Keratinocyte (primary cell): ENCODE results near the gene PYGM. TPM values are rescaled to one million over a fixed set of nuclear protein-coding genes. Genes with fewer than 3 reads are reported as not detected.

Source experiments
- DNase-seq: peaks from one replicate; pipeline ENCODE4 v3.0.0-alpha.2; 2011; ENCODE audit warnings: low read depth, missing footprints, low spot score
- FAIRE-seq: peaks from 2 replicates; lab custom pipeline; 2011; peaks lifted over from hg19 to GRCh38; lab: Jason Lieb, UNC
- H2AFZ ChIP-seq: 2 replicates; pipeline ENCODE4 v1.6.0; 2012; ENCODE audit warnings: low read length, control low read depth, inconsistent platforms; ENCODE audit not compliant: control insufficient read depth
- H3K27ac ChIP-seq: 2 replicates; pipeline ENCODE4 v1.5.1; 2011; ENCODE audit warnings: low read length; ENCODE audit not compliant: control insufficient read depth, insufficient read depth
- H3K27me3 ChIP-seq: 3 replicates; pipeline ENCODE4 v1.6.0; 2011; ENCODE audit warnings: low read length; ENCODE audit not compliant: control insufficient read depth, insufficient read depth; ENCODE audit errors: extremely low read depth
- H3K36me3 ChIP-seq, 2 experiments: 2 replicates in 1 of 2; 3 replicates in 1 of 2; pipeline ENCODE4 v1.5.1; 2011; ENCODE audit warnings: low read length in 2 of 2, mild to moderate bottlenecking in 1 of 2; ENCODE audit not compliant: control insufficient read depth in 2 of 2, insufficient read depth in 2 of 2; ENCODE audit errors: extremely low read depth in 1 of 2
- H3K4me1 ChIP-seq: 3 replicates; pipeline ENCODE4 v1.5.1; 2011; ENCODE audit warnings: low read length; ENCODE audit not compliant: control insufficient read depth, insufficient read depth; ENCODE audit errors: extremely low read depth
- H3K4me2 ChIP-seq: 3 replicates; pipeline ENCODE4 v1.6.0; 2011; ENCODE audit warnings: low read depth, low read length; ENCODE audit not compliant: control insufficient read depth, insufficient read depth; ENCODE audit errors: extremely low read depth
- H3K4me3 ChIP-seq, 3 experiments: fragments of 200-600 bp in 1 of 3; sonication (generic) in 1 of 3; 2 replicates in 2 of 3; 3 replicates in 1 of 3; pipeline ENCODE4 v1.5.1; 2011 to 2016; ENCODE audit warnings: low read length in 3 of 3, mild to moderate bottlenecking in 3 of 3, control low read depth in 2 of 3, inconsistent platforms in 1 of 3, low read depth in 1 of 3, mixed read lengths in 1 of 3, mixed run types in 1 of 3, moderate library complexity in 1 of 3; ENCODE audit not compliant: control insufficient read depth in 2 of 3, insufficient read depth in 2 of 3; ENCODE audit errors: extremely low read depth in 1 of 3
- H3K79me2 ChIP-seq: 2 replicates; pipeline ENCODE4 v1.6.0; 2012; ENCODE audit warnings: low read length; ENCODE audit not compliant: control insufficient read depth, insufficient read depth
- H3K9ac ChIP-seq: 3 replicates; pipeline ENCODE4 v1.6.0; 2011; ENCODE audit warnings: low read length; ENCODE audit not compliant: control insufficient read depth, insufficient read depth; ENCODE audit errors: extremely low read depth
- H3K9me1 ChIP-seq: 3 replicates; pipeline ENCODE4 v1.6.0; 2011; ENCODE audit warnings: low read length; ENCODE audit not compliant: control insufficient read depth, insufficient read depth; ENCODE audit errors: extremely low read depth
- H3K9me3 ChIP-seq: 2 replicates; pipeline ENCODE4 v1.5.1; 2012; ENCODE audit warnings: low read depth, low read length; ENCODE audit not compliant: control insufficient read depth
- H4K20me1 ChIP-seq: 3 replicates; pipeline ENCODE4 v1.6.0; 2011; ENCODE audit warnings: low read length; ENCODE audit not compliant: control insufficient read depth, insufficient read depth; ENCODE audit errors: extremely low read depth
- CTCF ChIP-seq, 3 experiments: IDR thresholded peaks in 1 of 3; conservative IDR thresholded peaks in 1 of 3; optimal IDR thresholded peaks in 1 of 3; 2 replicates in 2 of 3; 3 replicates in 1 of 3; pipeline versions ENCODE3 to v1.5.1; 2011; ENCODE audit warnings: low read length in 3 of 3, mild to moderate bottlenecking in 3 of 3, moderate library complexity in 2 of 3, control low read depth in 1 of 3, inconsistent platforms in 1 of 3; ENCODE audit not compliant: insufficient read depth in 2 of 3; ENCODE audit errors: extremely low read depth in 1 of 3
- EZH2 ChIP-seq: IDR thresholded peaks from one replicate; pipeline ENCODE4 v1.6.1; 2012; ENCODE audit warnings: inconsistent platforms, mild to moderate bottlenecking, low read length, moderate library complexity
- dilution Hi-C: fragments of 300-500 bp; cut with MboI; formaldehyde crosslinking; loops from one replicate; pipeline ENCODE4 v1.7.0; 2020; ENCODE audit warnings: low sequenced_read_pairs; ENCODE audit not compliant: extremely low pct_ligation_motif_present
- polyA plus RNA-seq, 5 experiments: library from polyadenylated mRNA; depleted of rRNA in 3 of 5; stranded (reverse) in 3 of 5; stranded (forward) in 1 of 5; unstranded in 1 of 5; fragments of >200 nt; gene quantifications; 1 replicate in 1 of 5; 2 replicates in 3 of 5; 3 replicates in 1 of 5; pipeline versions ENCODE4 v1.2.1 to v1.2.3, GENCODE V29; 2011 to 2012; ENCODE audit warnings: missing spikeins in 2 of 5, low read depth in 1 of 5, low replicate concordance in 1 of 5

PYGM gene
- polyA plus RNA-seq, 1 donor (not counting 4 experiments of a cell fraction or from before 2014, with no cell fraction given): 0.05 TPM

- Histone ChIP-seq H3K4me3 (no peak overlapping the region), H2AFZ (no peak overlapping the region), H3K9me1 (no peaks in the 10 kb centered on the region), H3K4me2 (no peak overlapping the region), H3K9me3 (no peaks in the 10 kb centered on the region), H3K27me3 (no peaks in the 10 kb centered on the region), H4K20me1 (peaks cover 34% of the 10 kb centered on the region), H3K79me2 (peaks cover 67% of the 10 kb centered on the region), H3K9ac (no peak overlapping the region), H3K36me3 (peaks cover 70 to 86% of the 10 kb centered on the region in 2 experiments), H3K4me1 (peaks cover under 1% of the 10 kb centered on the region), H3K27ac (no peak overlapping the region)
- TF ChIP-seq EZH2 (no peak), CTCF (optimal IDR thresholded peaks at IDR 0.05 in 1 of 3, IDR thresholded peaks at IDR 0.05 in 1 of 3, conservative IDR thresholded peaks at IDR 0.05 in 1 of 3; ENCODE audit: extremely low read depth in 1 of 3, insufficient read depth in 2 of 3, low read length in 3 of 3) (no peak)
- dilution Hi-C loops: no loop called here
- FAIRE-seq (no peak), DNase-seq (no peak)
Measured at GRCh38 chr11:64769283-64769682, 9.5 kb upstream of the PYGM start.

- H3K9me3 ChIP-seq: no peaks in the 10 kb centered on the region
- no peak overlapping the region for H2AFZ ChIP-seq
- peaks cover 11% of the 10 kb centered on the region for H3K4me1 ChIP-seq
- no peak overlapping the region for H3K9ac ChIP-seq
- H3K79me2 ChIP-seq: peaks cover 57% of the 10 kb centered on the region
- peaks cover 33% of the 10 kb centered on the region for H4K20me1 ChIP-seq
- H3K4me3 ChIP-seq: no peak overlapping the region
- no peaks in the 10 kb centered on the region for H3K27me3 ChIP-seq
- dilution Hi-C loops: no loop called here
- no peak overlapping the region for H3K27ac ChIP-seq
- H3K36me3 ChIP-seq: peaks cover 70 to 86% of the 10 kb centered on the region in 2 experiments
- no peak for FAIRE-seq
- no peak for TF ChIP-seq CTCF (optimal IDR thresholded peaks at IDR 0.05 in 1 of 3, IDR thresholded peaks at IDR 0.05 in 1 of 3, conservative IDR thresholded peaks at IDR 0.05 in 1 of 3; ENCODE audit: extremely low read depth in 1 of 3, insufficient read depth in 2 of 3, low read length in 3 of 3)
- no peak for TF ChIP-seq EZH2
- H3K4me2 ChIP-seq: no peak overlapping the region
- peaks cover 3% of the 10 kb centered on the region for H3K9me1 ChIP-seq
- no peak for DNase-seq
Measured at GRCh38 chr11:64768300-64768694, 8.5 kb upstream of the PYGM start.
